Measurements from ENCODE around the gene AQP3.
"Not testable (repeated sequence)": the region's sequence is repeated elsewhere in the genome, so short reads cannot be mapped to it uniquely, and the experiment has no call there.

DNA sequence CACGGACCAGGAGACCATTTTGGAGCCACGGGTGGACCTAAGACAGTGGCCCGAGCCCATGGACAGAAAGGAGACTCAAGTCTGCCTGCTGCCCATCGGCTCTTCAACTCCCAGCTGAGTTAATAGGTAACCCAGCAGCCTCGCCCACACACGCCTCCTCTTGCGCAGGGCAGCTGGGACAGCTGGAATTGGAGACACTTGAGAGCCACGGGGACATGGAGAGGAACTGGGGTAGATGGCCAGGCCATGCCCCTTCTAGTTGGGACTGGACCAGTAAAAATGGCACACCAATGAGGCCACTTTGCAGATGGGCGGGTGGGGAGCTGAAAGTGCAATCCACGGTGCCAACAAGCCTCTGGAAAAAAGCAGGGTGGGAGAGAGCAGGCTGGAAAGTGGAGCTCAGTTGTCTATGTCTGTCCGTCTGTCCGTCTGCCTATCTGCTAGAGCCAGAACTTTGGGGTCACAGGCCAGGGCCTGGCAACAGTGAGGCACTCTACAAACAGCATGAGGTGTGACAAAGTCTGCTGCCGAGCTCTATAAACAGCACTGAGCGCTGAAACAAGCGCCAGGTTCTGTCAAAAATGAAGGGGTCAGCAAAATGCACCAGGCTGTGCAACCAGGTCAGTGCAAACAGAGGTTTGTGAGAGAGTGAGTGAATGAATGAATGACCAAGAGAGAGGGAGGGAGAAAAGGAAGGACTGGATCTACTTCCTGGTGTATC, 52.1 kb downstream of the AQP3 start:
- TF ChIP-seq, protein P1, sequence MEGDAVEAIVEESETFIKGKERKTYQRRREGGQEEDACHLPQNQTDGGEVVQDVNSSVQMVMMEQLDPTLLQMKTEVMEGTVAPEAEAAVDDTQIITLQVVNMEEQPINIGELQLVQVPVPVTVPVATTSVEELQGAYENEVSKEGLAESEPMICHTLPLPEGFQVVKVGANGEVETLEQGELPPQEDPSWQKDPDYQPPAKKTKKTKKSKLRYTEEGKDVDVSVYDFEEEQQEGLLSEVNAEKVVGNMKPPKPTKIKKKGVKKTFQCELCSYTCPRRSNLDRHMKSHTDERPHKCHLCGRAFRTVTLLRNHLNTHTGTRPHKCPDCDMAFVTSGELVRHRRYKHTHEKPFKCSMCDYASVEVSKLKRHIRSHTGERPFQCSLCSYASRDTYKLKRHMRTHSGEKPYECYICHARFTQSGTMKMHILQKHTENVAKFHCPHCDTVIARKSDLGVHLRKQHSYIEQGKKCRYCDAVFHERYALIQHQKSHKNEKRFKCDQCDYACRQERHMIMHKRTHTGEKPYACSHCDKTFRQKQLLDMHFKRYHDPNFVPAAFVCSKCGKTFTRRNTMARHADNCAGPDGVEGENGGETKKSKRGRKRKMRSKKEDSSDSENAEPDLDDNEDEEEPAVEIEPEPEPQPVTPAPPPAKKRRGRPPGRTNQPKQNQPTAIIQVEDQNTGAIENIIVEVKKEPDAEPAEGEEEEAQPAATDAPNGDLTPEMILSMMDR (IDR thresholded peaks at IDR 0.05), result not testable (repeated sequence)
- not testable (repeated sequence) for TF ChIP-seq POLR2A (IDR thresholded peaks at IDR 0.05)
